MM.1S (cell line): ENCODE results near the gene ZFPM1.

ENCODE experiments used
- DNase-seq: peaks from one replicate; pipeline ENCODE4 v3.0.0-alpha.2; 2015
- H2AFZ ChIP-seq: fragments of 300-600 bp; sonication (generic); 2 replicates; pipeline ENCODE4 v1.6.0; 2016; ENCODE audit warnings: antibody characterized with exemption, low read length
- H3F3A ChIP-seq: fragments of 300-600 bp; sonication (generic); 2 replicates; pipeline ENCODE4 v1.6.1; 2016; ENCODE audit warnings: mild to moderate bottlenecking, antibody characterized with exemption, low read length, moderate library complexity, mixed read lengths; ENCODE audit not compliant: insufficient read depth
- H3K27ac ChIP-seq: fragments of 300-600 bp; sonication (generic); 2 replicates; pipeline ENCODE4 v1.5.1; 2016; ENCODE audit warnings: mild to moderate bottlenecking, low read length
- H3K27me3 ChIP-seq: fragments of 300-600 bp; sonication (generic); replicated peaks from 2 replicates; pipeline ENCODE4 v1.6.0; 2016; ENCODE audit warnings: low read length; ENCODE audit not compliant: insufficient read depth
- H3K36me3 ChIP-seq: fragments of 300-600 bp; sonication (generic); replicated peaks from 2 replicates; pipeline ENCODE4 v1.6.1; 2016; ENCODE audit warnings: mild to moderate bottlenecking, low read length, mixed read lengths; ENCODE audit not compliant: insufficient read depth
- H3K4me1 ChIP-seq: fragments of 300-600 bp; sonication (generic); 2 replicates; pipeline ENCODE4 v1.6.1; 2016; ENCODE audit warnings: low read length, mixed read lengths
- H3K4me2 ChIP-seq: fragments of 300-600 bp; sonication (generic); 2 replicates; pipeline ENCODE4 v1.6.0; 2016; ENCODE audit warnings: low read depth, low read length
- H3K4me3 ChIP-seq: fragments of 300-600 bp; sonication (generic); 2 replicates; pipeline ENCODE4 v1.5.1; 2016; ENCODE audit warnings: low read length, mixed read lengths
- H3K79me2 ChIP-seq: fragments of 300-600 bp; sonication (generic); 2 replicates; pipeline ENCODE4 v1.6.1; 2016; ENCODE audit warnings: mixed run types, low read length, mixed read lengths
- H3K9ac ChIP-seq: fragments of 300-600 bp; sonication (generic); 2 replicates; pipeline ENCODE4 v1.6.1; 2016; ENCODE audit warnings: low read length, mixed read lengths
- H3K9me2 ChIP-seq: fragments of 300-600 bp; sonication (generic); replicated peaks from 2 replicates; pipeline ENCODE4 v1.6.1; 2016; ENCODE audit warnings: mild to moderate bottlenecking, low read length, mixed read lengths; ENCODE audit not compliant: insufficient read depth
- H3K9me3 ChIP-seq: fragments of 300-600 bp; sonication (generic); replicated peaks from 2 replicates; pipeline ENCODE4 v1.6.1; 2016; ENCODE audit warnings: mild to moderate bottlenecking, low read length, mixed read lengths; ENCODE audit not compliant: insufficient read depth
- H4K20me1 ChIP-seq: fragments of 300-600 bp; sonication (generic); 2 replicates; pipeline ENCODE4 v1.6.1; 2016; ENCODE audit warnings: mild to moderate bottlenecking, low read length, moderate library complexity, mixed read lengths; ENCODE audit not compliant: insufficient read depth
- EZH2 ChIP-seq: fragments of 300-600 bp; sonication (generic); optimal IDR thresholded peaks from 2 replicates; pipeline ENCODE3; 2017; ENCODE audit warnings: low read depth, mild to moderate bottlenecking, antibody characterized with exemption, low read length, mixed read lengths
- EZH2phosphoT487 ChIP-seq: fragments of 300-600 bp; sonication (generic); IDR thresholded peaks from 2 replicates; pipeline ENCODE4 v1.6.1; 2018; ENCODE audit warnings: antibody characterized with exemption, low read length
- TF ChIP-seq, protein P1 (sequence below): fragments of 300-600 bp; sonication (generic); IDR thresholded peaks from 2 replicates; pipeline ENCODE4 v1.5.1; 2016; ENCODE audit warnings: antibody characterized with exemption, low read length, mixed read lengths

ZFPM1 gene

DNA sequence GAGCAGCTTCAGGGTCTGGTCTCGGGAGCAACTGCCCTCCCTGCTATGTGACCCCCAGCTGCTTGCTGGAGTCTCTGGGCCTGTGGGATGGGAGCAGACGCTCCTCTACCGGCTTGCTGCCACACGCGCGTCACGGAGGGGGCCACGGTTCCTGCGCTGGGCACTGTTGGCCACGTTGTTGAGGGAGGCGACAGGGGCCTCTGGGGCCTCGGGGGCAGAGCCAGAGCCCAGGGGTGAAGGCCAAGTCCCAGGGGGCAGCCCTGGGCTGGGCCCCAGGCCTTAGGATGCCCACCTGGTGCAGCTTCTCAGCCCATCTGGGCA lies 56.6 kb downstream of the ZFPM1 start:
- DNase-seq, result no peak
- no peak overlapping the region for H3K9ac ChIP-seq
- no peaks in the 10 kb centered on the region for H3K36me3 ChIP-seq
- H3K4me2 ChIP-seq, result no peak overlapping the region
- H3K4me1 ChIP-seq, result no peaks in the 10 kb centered on the region
- H4K20me1 ChIP-seq, result no peaks in the 10 kb centered on the region
- H3K9me2 ChIP-seq, result no peaks in the 10 kb centered on the region
- TF ChIP-seq EZH2phosphoT487 (no peak), EZH2 (no peak)
- TF ChIP-seq, protein P1, sequence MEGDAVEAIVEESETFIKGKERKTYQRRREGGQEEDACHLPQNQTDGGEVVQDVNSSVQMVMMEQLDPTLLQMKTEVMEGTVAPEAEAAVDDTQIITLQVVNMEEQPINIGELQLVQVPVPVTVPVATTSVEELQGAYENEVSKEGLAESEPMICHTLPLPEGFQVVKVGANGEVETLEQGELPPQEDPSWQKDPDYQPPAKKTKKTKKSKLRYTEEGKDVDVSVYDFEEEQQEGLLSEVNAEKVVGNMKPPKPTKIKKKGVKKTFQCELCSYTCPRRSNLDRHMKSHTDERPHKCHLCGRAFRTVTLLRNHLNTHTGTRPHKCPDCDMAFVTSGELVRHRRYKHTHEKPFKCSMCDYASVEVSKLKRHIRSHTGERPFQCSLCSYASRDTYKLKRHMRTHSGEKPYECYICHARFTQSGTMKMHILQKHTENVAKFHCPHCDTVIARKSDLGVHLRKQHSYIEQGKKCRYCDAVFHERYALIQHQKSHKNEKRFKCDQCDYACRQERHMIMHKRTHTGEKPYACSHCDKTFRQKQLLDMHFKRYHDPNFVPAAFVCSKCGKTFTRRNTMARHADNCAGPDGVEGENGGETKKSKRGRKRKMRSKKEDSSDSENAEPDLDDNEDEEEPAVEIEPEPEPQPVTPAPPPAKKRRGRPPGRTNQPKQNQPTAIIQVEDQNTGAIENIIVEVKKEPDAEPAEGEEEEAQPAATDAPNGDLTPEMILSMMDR, result no peak
- no peaks in the 10 kb centered on the region for H3K79me2 ChIP-seq
- H3K27me3 ChIP-seq, result no peaks in the 10 kb centered on the region
- no peak overlapping the region for H2AFZ ChIP-seq
- no peak overlapping the region for H3K4me3 ChIP-seq
- H3F3A ChIP-seq, result no peaks in the 10 kb centered on the region
- no peak overlapping the region for H3K27ac ChIP-seq
- H3K9me3 ChIP-seq, result no peaks in the 10 kb centered on the region

GRCh38 chr16:88510091-88510994 lies 57.3 kb downstream of the ZFPM1 start:
- Histone ChIP-seq H3K9ac (no peak overlapping the region), H3K27ac (no peak overlapping the region), H3K9me2 (no peaks in the 10 kb centered on the region), H3K4me1 (no peaks in the 10 kb centered on the region), H3F3A (no peaks in the 10 kb centered on the region), H3K9me3 (no peaks in the 10 kb centered on the region), H4K20me1 (no peaks in the 10 kb centered on the region), H3K4me2 (no peak overlapping the region), H3K27me3 (no peaks in the 10 kb centered on the region), H3K36me3 (no peaks in the 10 kb centered on the region), H3K4me3 (no peak overlapping the region), H3K79me2 (no peaks in the 10 kb centered on the region), H2AFZ (no peak overlapping the region)
- TF ChIP-seq EZH2 (no peak), EZH2phosphoT487 (no peak)
- TF ChIP-seq, protein P1, result no peak
- no peak for DNase-seq

- H3K9me3 ChIP-seq, result no peaks in the 10 kb centered on the region
- no peaks in the 10 kb centered on the region for H3F3A ChIP-seq
- H3K9ac ChIP-seq, result no peak overlapping the region
- H3K36me3 ChIP-seq, result no peaks in the 10 kb centered on the region
- H3K27me3 ChIP-seq, result no peaks in the 10 kb centered on the region
- no peaks in the 10 kb centered on the region for H3K4me1 ChIP-seq
- TF ChIP-seq EZH2phosphoT487 (no peak), EZH2 (no peak)
- TF ChIP-seq, protein P1, result no peak
- no peak overlapping the region for H3K4me2 ChIP-seq
- H2AFZ ChIP-seq, result no peak overlapping the region
- H3K4me3 ChIP-seq, result no peak overlapping the region
- no peaks in the 10 kb centered on the region for H4K20me1 ChIP-seq
- no peak overlapping the region for H3K27ac ChIP-seq
- H3K9me2 ChIP-seq, result no peaks in the 10 kb centered on the region
- no peak for DNase-seq
- H3K79me2 ChIP-seq, result no peaks in the 10 kb centered on the region
These were observed 58.0 kb downstream of the ZFPM1 start for GRCh38 chr16:88511060-88511459.
